ENCODE data around the gene IRF1.

DNA sequence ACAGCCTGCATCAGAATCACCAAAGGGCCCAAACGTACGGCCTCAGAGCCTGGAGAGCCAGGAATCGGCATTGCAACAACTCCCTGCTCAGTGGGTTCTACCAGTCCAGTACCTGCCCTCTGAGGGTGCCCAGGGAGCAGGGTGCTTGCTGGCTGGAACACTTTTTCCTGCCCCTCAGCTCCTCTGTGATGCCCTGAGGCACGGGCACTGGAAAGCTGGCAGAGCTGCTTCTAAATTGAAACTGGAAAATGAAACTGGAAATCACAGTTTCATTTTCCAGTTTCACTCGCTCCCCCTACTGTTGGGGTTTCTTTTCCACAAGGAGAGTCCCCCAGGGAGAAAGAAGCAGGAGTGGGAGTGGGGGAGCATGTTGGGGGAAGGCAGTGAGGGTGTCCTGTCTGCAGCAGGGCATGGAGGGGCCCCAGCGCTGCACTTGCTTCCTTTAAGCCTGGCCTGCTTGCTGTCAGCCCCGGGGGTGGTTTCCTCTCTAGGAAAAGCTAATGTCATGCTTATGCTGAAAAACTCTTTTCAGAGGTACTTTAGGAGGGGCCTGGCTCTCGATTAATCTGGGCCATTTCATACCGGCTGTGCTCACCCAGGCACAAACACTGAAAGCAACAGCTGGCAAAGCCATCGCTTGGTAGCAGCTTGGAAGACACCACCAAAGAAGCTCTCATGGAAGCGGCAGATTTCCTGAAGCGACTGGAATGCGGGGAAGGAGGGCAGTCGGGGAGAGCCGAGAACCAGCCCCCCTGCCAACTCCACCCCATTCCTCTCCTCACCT is 26.2 kb downstream of the IRF1 start:
- TF ChIP-seq CTCF (IDR thresholded peaks at IDR 0.05) (peak; percentile 9 to 36 (median 34)), POLR2A (IDR thresholded peaks at IDR 0.05) (no peak)
